ENCODE results near the gene SPAG16. TPM values are rescaled to one million over a fixed set of nuclear protein-coding genes. Genes with fewer than 3 reads are reported as not detected.

SPAG16 gene
- total RNA-seq, 1 experiment from 2014 or later, result 17.3 TPM

DNA sequence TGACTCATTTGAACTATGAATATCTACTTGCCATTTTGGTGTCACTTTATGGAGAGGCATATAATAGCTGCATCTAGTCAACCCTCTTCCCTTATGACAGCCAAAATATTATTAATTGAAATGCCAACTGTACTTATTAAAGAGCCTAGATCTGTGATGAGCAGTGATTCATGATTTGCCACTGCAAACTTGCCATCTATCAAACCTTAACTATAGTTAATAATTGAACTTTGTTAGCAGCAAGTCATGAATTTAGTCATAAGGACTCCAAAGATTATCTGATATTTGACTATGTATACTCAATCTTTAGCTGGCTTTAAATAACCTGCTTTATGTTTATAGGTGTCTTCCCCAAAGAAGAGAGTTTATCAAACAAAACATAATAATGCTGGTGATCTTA lies 1010.2 kb downstream of the SPAG16 start:
- H3K4me1 Mint-ChIP-seq, result no peaks in the 10 kb centered on the region

More for the DNA sequence above, 1010.2 kb downstream of the SPAG16 start:
- no peak overlapping the region for H2BK120ac ChIP-seq (ENCODE audit: low read depth, low read length, poor library complexity, severe bottlenecking)
- H3K79me2 ChIP-seq (ENCODE audit: insufficient read depth, low read length), result no peaks in the 10 kb centered on the region
- no peak overlapping the region for H3K4ac ChIP-seq (ENCODE audit: low read depth, low read length)
- no peak overlapping the region for H2BK15ac ChIP-seq (ENCODE audit: low read depth, low read length)
- H3K23me2 ChIP-seq (ENCODE audit: insufficient read length, low read depth, low read length, poor library complexity, severe bottlenecking), result no peaks in the 10 kb centered on the region
- no peak overlapping the region for H4K5ac ChIP-seq (ENCODE audit: insufficient read length, low read depth, low read length)
- no peaks in the 10 kb centered on the region for H3K9me3 ChIP-seq (ENCODE audit: control insufficient read depth, low read depth, low read length)
- no peaks in the 10 kb centered on the region for H4K20me1 ChIP-seq (ENCODE audit: control insufficient read depth, insufficient read depth, insufficient read length)
- no peaks in the 10 kb centered on the region for H3K79me1 ChIP-seq (ENCODE audit: insufficient read depth, low read depth, low read length, poor library complexity, severe bottlenecking)
- no peaks in the 10 kb centered on the region for H3K4me1 ChIP-seq (ENCODE audit: insufficient read depth, low read length)
- Mint-ChIP-seq H3K27me3 (ENCODE audit: low read depth) (no peaks in the 10 kb centered on the region), H3K27ac (no peak overlapping the region), H3K4me3 (no peak overlapping the region), H3K9me3 (peaks cover 0 to 7% of the 10 kb centered on the region in 2 experiments; a peak in 2 of 5 replicates), H3K36me3 (ENCODE audit: insufficient read depth in 1 of 3, low read depth in 3 of 3) (peaks cover 0 to 4% (median 0%) of the 10 kb centered on the region in 3 experiments; a peak in 2 of 7 replicates)
- H2BK5ac ChIP-seq (ENCODE audit: insufficient read length, low read length), result no peak overlapping the region
- H3K23ac ChIP-seq (ENCODE audit: insufficient read length, low read depth, low read length), result no peak overlapping the region
- no peak overlapping the region for H3K56ac ChIP-seq (ENCODE audit: insufficient read length, low read depth, low read length)
- H3K27me3 ChIP-seq (ENCODE audit: insufficient read depth, low read length), result no peaks in the 10 kb centered on the region
- no peak overlapping the region for H4K91ac ChIP-seq (ENCODE audit: insufficient read length, low read depth, low read length)
- no peak overlapping the region for H3K18ac ChIP-seq (ENCODE audit: insufficient read length, low read depth, low read length)
- no peak overlapping the region for H2BK12ac ChIP-seq (ENCODE audit: insufficient read length, low read depth, low read length)
- H3K27ac ChIP-seq (ENCODE audit: insufficient read length, low read depth, low read length), result no peak overlapping the region
- H2AFZ ChIP-seq (ENCODE audit: low read length), result no peak overlapping the region
- DNase-seq, result no peak
- no peak overlapping the region for H2BK20ac ChIP-seq (ENCODE audit: low read depth, low read length, poor library complexity, severe bottlenecking)
- TF ChIP-seq, protein P1, sequence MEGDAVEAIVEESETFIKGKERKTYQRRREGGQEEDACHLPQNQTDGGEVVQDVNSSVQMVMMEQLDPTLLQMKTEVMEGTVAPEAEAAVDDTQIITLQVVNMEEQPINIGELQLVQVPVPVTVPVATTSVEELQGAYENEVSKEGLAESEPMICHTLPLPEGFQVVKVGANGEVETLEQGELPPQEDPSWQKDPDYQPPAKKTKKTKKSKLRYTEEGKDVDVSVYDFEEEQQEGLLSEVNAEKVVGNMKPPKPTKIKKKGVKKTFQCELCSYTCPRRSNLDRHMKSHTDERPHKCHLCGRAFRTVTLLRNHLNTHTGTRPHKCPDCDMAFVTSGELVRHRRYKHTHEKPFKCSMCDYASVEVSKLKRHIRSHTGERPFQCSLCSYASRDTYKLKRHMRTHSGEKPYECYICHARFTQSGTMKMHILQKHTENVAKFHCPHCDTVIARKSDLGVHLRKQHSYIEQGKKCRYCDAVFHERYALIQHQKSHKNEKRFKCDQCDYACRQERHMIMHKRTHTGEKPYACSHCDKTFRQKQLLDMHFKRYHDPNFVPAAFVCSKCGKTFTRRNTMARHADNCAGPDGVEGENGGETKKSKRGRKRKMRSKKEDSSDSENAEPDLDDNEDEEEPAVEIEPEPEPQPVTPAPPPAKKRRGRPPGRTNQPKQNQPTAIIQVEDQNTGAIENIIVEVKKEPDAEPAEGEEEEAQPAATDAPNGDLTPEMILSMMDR (conservative IDR thresholded peaks at IDR 0.05), result no peak
- no peak overlapping the region for H3T11ph ChIP-seq (ENCODE audit: low read length)
- H3K14ac ChIP-seq (ENCODE audit: insufficient read depth, low read length), result no peak overlapping the region
- no peak overlapping the region for H3K9ac ChIP-seq (ENCODE audit: extremely low read depth, insufficient read length, low read length)
- H4K8ac ChIP-seq (replicated peaks; ENCODE audit: insufficient read length, low read depth, low read length), result no peak overlapping the region
- no peak overlapping the region for H2AK5ac ChIP-seq (ENCODE audit: insufficient read length, low read length)
- H3K4me2 ChIP-seq (ENCODE audit: insufficient read depth, insufficient read length, low read length), result no peak overlapping the region

All from H9 (cell line).